K562 (cell line): Measurements from ENCODE around the gene NEDD4L. TPM values are rescaled to one million over a fixed set of nuclear protein-coding genes. Genes with fewer than 3 reads are reported as not detected.

Experiments used
- ARID3A ChIP-seq: IDR thresholded peaks from 2 replicates; pipeline ENCODE4 v1.6.1; 2012; ENCODE audit warnings: low read depth, low read length, improper control_type of control experiment, borderline replicate concordance
- ATF1 ChIP-seq, 2 experiments: fragments of 450-650 bp in 1 of 2; IDR thresholded peaks; 2 replicates each; pipeline ENCODE4 v1.6.1; 2016; ENCODE audit warnings: missing compliant biosample characterization in 1 of 2, missing genetic modification characterization in 1 of 2
- CREB1 ChIP-seq, 2 experiments: sonication (generic) in 1 of 2; formaldehyde crosslinking in 1 of 2; IDR thresholded peaks; 2 replicates each; pipeline versions ENCODE4 v1.6.1 to v1.8.0; 2012 to 2022; ENCODE audit warnings: inconsistent platforms in 1 of 2, mild to moderate bottlenecking in 1 of 2, missing genetic modification reagents in 1 of 2, moderate library complexity in 1 of 2
- EHMT2 ChIP-seq: fragments of 450-650 bp; IDR thresholded peaks from 2 replicates; pipeline ENCODE4 v1.6.1; 2018; ENCODE audit warnings: antibody characterized with exemption
- FIP1L1 ChIP-seq: fragments of 200-400 bp; formaldehyde crosslinking; IDR thresholded peaks from 2 replicates; pipeline ENCODE4 v1.6.1; 2018; ENCODE audit warnings: mild to moderate bottlenecking, low read depth, low read length; ENCODE audit not compliant: poor library complexity, severe bottlenecking
- GTF2A2 ChIP-seq: IDR thresholded peaks from 2 replicates; pipeline ENCODE4 v1.6.1; 2016; ENCODE audit warnings: mild to moderate bottlenecking, missing genetic modification characterization, missing compliant biosample characterization
- MAZ ChIP-seq, 2 experiments: fragments of 450-650 bp in 1 of 2; sonication (generic) in 1 of 2; formaldehyde crosslinking; IDR thresholded peaks in 1 of 2; conservative IDR thresholded peaks in 1 of 2; 2 replicates each; pipeline versions ENCODE4 v1.4.0 to v1.5.0; 2020; ENCODE audit warnings: mild to moderate bottlenecking in 1 of 2, missing genetic modification reagents in 1 of 2
- MEF2A ChIP-seq: IDR thresholded peaks from 2 replicates; pipeline ENCODE4 v1.6.1; 2011; ENCODE audit warnings: low read depth, mild to moderate bottlenecking, low read length, moderate library complexity; ENCODE audit not compliant: control insufficient read depth
- MTA3 ChIP-seq: fragments of 450-650 bp; formaldehyde crosslinking; IDR thresholded peaks from 2 replicates; pipeline ENCODE4 v1.6.1; 2017; ENCODE audit warnings: mild to moderate bottlenecking, borderline replicate concordance
- NCOA6 ChIP-seq: fragments of 450-650 bp; IDR thresholded peaks from 2 replicates; pipeline ENCODE4 v1.6.1; 2017; ENCODE audit warnings: mild to moderate bottlenecking
- NFIX ChIP-seq: fragments of 250-450 bp; sonication (Bioruptor Pico); IDR thresholded peaks from 2 replicates; pipeline ENCODE4 v1.4.0; 2020; ENCODE audit warnings: low read depth, mild to moderate bottlenecking, moderate library complexity
- NRF1 ChIP-seq, 2 experiments: fragments of 450-650 bp; IDR thresholded peaks in 1 of 2; conservative IDR thresholded peaks in 1 of 2; 2 replicates each; pipeline ENCODE4 v1.6.1; 2014; ENCODE audit warnings: mild to moderate bottlenecking in 2 of 2
- PTBP1 ChIP-seq: fragments of 200-400 bp; formaldehyde crosslinking; IDR thresholded peaks from 2 replicates; pipeline ENCODE4 v1.6.1; 2017; ENCODE audit warnings: low read depth, low read length
- RBFOX2 ChIP-seq: fragments of 200-400 bp; formaldehyde crosslinking; IDR thresholded peaks from 2 replicates; pipeline ENCODE4 v1.6.1; 2017; ENCODE audit warnings: low read depth, mild to moderate bottlenecking, low read length, moderate library complexity
- SAP30 ChIP-seq: fragments of 200-600 bp; sonication (generic); IDR thresholded peaks from 2 replicates; pipeline ENCODE4 v1.6.1; 2012; ENCODE audit warnings: borderline replicate concordance, low read depth, mild to moderate bottlenecking, moderate library complexity, low read length, control low read depth, inconsistent platforms; ENCODE audit not compliant: insufficient read depth, poor library complexity, severe bottlenecking
- UBTF ChIP-seq, 2 experiments: IDR thresholded peaks; 2 replicates each; pipeline ENCODE4 v1.6.1; 2012; ENCODE audit warnings: improper control_type of control experiment in 2 of 2, low read depth in 2 of 2, low read length in 2 of 2, borderline replicate concordance in 1 of 2
- USF2 ChIP-seq: sonication (generic); formaldehyde crosslinking; IDR thresholded peaks from 2 replicates; pipeline ENCODE4 v1.5.0; 2020; ENCODE audit warnings: missing genetic modification reagents
- ZNF561 ChIP-seq: fragments of 450-650 bp; formaldehyde crosslinking; conservative IDR thresholded peaks from 2 replicates; pipeline ENCODE4 v1.4.0; 2020; ENCODE audit warnings: mild to moderate bottlenecking, moderate library complexity
- ZNF740 ChIP-seq, 3 experiments: fragments of 200-800 bp in 1 of 3; sonication (Bioruptor generic) in 1 of 3; sonication (generic) in 1 of 3; formaldehyde crosslinking in 1 of 3; IDR thresholded peaks; 2 replicates each; pipeline versions ENCODE4 v1.6.1 to v1.8.0; 2016 to 2022; ENCODE audit warnings: mild to moderate bottlenecking in 2 of 3, missing compliant biosample characterization in 2 of 3, missing genetic modification characterization in 2 of 3, missing genetic modification reagents in 1 of 3
- polyA plus RNA-seq, 8 experiments: library from polyadenylated mRNA; depleted of rRNA in 4 of 8; stranded (reverse) in 5 of 8; unstranded in 3 of 8; fragments of >200 nt; fragmentation: Nextera tagmentation in 2 of 8; fragmentation: Illumina TruSeq in 1 of 8; extraction: Ambion mirVana in 2 of 8; extraction: Trizol in 1 of 8; gene quantifications; 2 replicates each; pipeline versions ENCODE4 v1.2.1 to v1.2.3, GENCODE V29; 2011 to 2014; ENCODE audit warnings: inconsistent platforms in 1 of 8, missing spikeins in 1 of 8
- total RNA-seq, 7 experiments: library from RNA; depleted of rRNA in 6 of 7; stranded (reverse); fragments of >200 nt in 6 of 7; fragmentation: Illumina TruSeq in 2 of 7; extraction: Trizol in 2 of 7; gene quantifications; 2 replicates each; pipeline versions ENCODE4 v1.2.1 to v1.2.3, GENCODE V29; 2011 to 2021; ENCODE audit warnings: low replicate concordance in 1 of 7

NEDD4L gene
- total and polyA plus RNA-seq, 9 of the 15 experiments (the other 6 are each of a cell fraction or from before 2014, with no cell fraction given), result 8.1 to 33.4 (median 19.9) TPM

- TF ChIP-seq FIP1L1, result no peak
- no peak for TF ChIP-seq PTBP1
- 0 out of 2 replicates have a peak, but pooled peaks have one; percentile 29 for TF ChIP-seq ZNF740 (CRISPR knock-in tag; IDR thresholded peaks at IDR 0.05)
- TF ChIP-seq ZNF740 (tag; IDR thresholded peaks at IDR 0.05), result peak in 1 of 2 experiments; percentile 26; a peak in 1 of 4 replicates
- peak; percentile 50; the same call in 1 of the 2 replicates for TF ChIP-seq RBFOX2
- no peak for TF ChIP-seq USF2 (CRISPR knock-in tag)
- no peak for TF ChIP-seq GTF2A2 (tag)
- peak; percentile 14 to 23; a peak in 1 of 4 replicates for TF ChIP-seq UBTF (IDR thresholded peaks at IDR 0.05; ENCODE audit: borderline replicate concordance in 1 of 2, low read depth in 2 of 2, low read length in 2 of 2)
- no peak for TF ChIP-seq MEF2A
- no peak for TF ChIP-seq ZNF561 (CRISPR knock-in tag)
- no peak for TF ChIP-seq MTA3
- no peak for TF ChIP-seq NCOA6
- TF ChIP-seq ATF1 (CRISPR knock-in tag; IDR thresholded peaks at IDR 0.05), result no peak
- TF ChIP-seq ATF1 (tag; IDR thresholded peaks at IDR 0.05), result no peak
- TF ChIP-seq NRF1 (conservative IDR thresholded peaks at IDR 0.05 in 1 of 2, IDR thresholded peaks at IDR 0.05 in 1 of 2), result peak; percentile 50 to 57; a peak in 3 of 4 replicates
- no peak for TF ChIP-seq NFIX (CRISPR knock-in tag)
- no peak for TF ChIP-seq ARID3A
- no peak for TF ChIP-seq EHMT2
- peak; percentile 61 for TF ChIP-seq SAP30
- 0 out of 4 replicates have a peak, but pooled peaks of 1 of the 2 experiments have one; percentile 9 for TF ChIP-seq MAZ (CRISPR knock-in tag; conservative IDR thresholded peaks at IDR 0.05 in 1 of 2, IDR thresholded peaks at IDR 0.05 in 1 of 2)
- no peak for TF ChIP-seq CREB1 (IDR thresholded peaks at IDR 0.05)
- TF ChIP-seq CREB1 (CRISPR knock-in tag; IDR thresholded peaks at IDR 0.05), result no peak
These were observed 580 bp downstream of the NEDD4L start (continued) for GRCh38 chr18:58044370-58045241.
